OCI-LY7 (cell line): ENCODE results near the gene RPS6KA2. TPM values are rescaled to one million over a fixed set of nuclear protein-coding genes. Genes with fewer than 3 reads are reported as not detected.

Experiments
- BruUV-seq: library from RNA; stranded (reverse); fragments of 400-500 nt; replicated peaks from 2 replicates; lab custom pipeline; 2021; lab: Mats Ljungman, UMichigan
- CTCF ChIA-PET: fragments of 300-600 bp; sonication (Branson Sonifier 250); formaldehyde crosslinking; loops from one replicate; lab custom pipeline; 2022; ENCODE audit warnings: antibody characterized with exemption; ENCODE audit not compliant: unreplicated experiment; lab: Charles Lee
- POLR2A ChIA-PET: fragments of 300-600 bp; sonication (Branson Sonifier 250); formaldehyde crosslinking; loops from one replicate; lab custom pipeline; 2022; ENCODE audit warnings: antibody characterized with exemption; lab: Charles Lee
- DNase-seq: peaks from one replicate; pipeline ENCODE4 v3.0.0-alpha.2; 2015; ENCODE audit warnings: low spot score
- H2AFZ ChIP-seq: fragments of 200-600 bp; sonication (generic), shearing (Covaris generic); 2 replicates; pipeline ENCODE4 v1.6.1; 2014; ENCODE audit warnings: mild to moderate bottlenecking, antibody characterized with exemption, low read length, moderate library complexity
- H3K27ac ChIP-seq: fragments of 200-600 bp; sonication (generic); 2 replicates; pipeline ENCODE4 v1.5.1; 2014; ENCODE audit warnings: mixed run types, low read depth, mild to moderate bottlenecking, moderate library complexity, low read length, inconsistent platforms; ENCODE audit not compliant: poor library complexity, severe bottlenecking
- H3K36me3 ChIP-seq: fragments of 200-600 bp; sonication (generic); 2 replicates; pipeline ENCODE4 v1.6.1; 2014; ENCODE audit warnings: mild to moderate bottlenecking, antibody characterized with exemption, low read length, moderate library complexity, mixed read lengths; ENCODE audit not compliant: insufficient read depth
- H3K4me1 ChIP-seq: fragments of 200-600 bp; sonication (generic); 2 replicates; pipeline ENCODE4 v1.5.1; 2014; ENCODE audit warnings: mild to moderate bottlenecking, low read length; ENCODE audit not compliant: insufficient read depth, poor library complexity, severe bottlenecking
- H3K4me2 ChIP-seq: fragments of 200-600 bp; sonication (generic); 2 replicates; pipeline ENCODE4 v1.6.1; 2014; ENCODE audit warnings: mild to moderate bottlenecking, low read length
- H3K4me3 ChIP-seq: fragments of 200-600 bp; sonication (generic); 2 replicates; pipeline ENCODE4 v1.5.1; 2014; ENCODE audit warnings: mild to moderate bottlenecking, low read depth, low read length; ENCODE audit not compliant: poor library complexity, severe bottlenecking
- H3K79me2 ChIP-seq: fragments of 200-600 bp; sonication (generic); 2 replicates; pipeline ENCODE4 v1.6.1; 2016; ENCODE audit warnings: low read depth, mild to moderate bottlenecking, low read length, moderate library complexity, mixed read lengths; ENCODE audit not compliant: insufficient read depth
- H3K9me2 ChIP-seq: fragments of 200-600 bp; sonication (generic); 2 replicates; pipeline ENCODE4 v1.6.1; 2016; ENCODE audit warnings: mild to moderate bottlenecking, low read length, mixed read lengths; ENCODE audit not compliant: insufficient read depth
- H3K9me3 ChIP-seq: fragments of 200-600 bp; sonication (generic); 2 replicates; pipeline ENCODE4 v1.6.1; 2014; ENCODE audit warnings: mild to moderate bottlenecking, mixed run types, low read length, mixed read lengths
- H4K20me1 ChIP-seq: fragments of 200-600 bp; sonication (generic); 2 replicates; pipeline ENCODE4 v1.6.1; 2014; ENCODE audit warnings: mild to moderate bottlenecking, antibody characterized with exemption, low read length, moderate library complexity, mixed read lengths; ENCODE audit not compliant: insufficient read depth
- CTCF ChIP-seq: fragments of 200-600 bp; sonication (generic); conservative IDR thresholded peaks from 2 replicates; pipeline ENCODE4 v1.5.1; 2014; ENCODE audit warnings: mild to moderate bottlenecking, antibody characterized with exemption, low read length, moderate library complexity, mixed read lengths
- EZH2phosphoT487 ChIP-seq: fragments of 200-600 bp; sonication (generic); IDR thresholded peaks from 2 replicates; pipeline ENCODE4 v1.6.1; 2018; ENCODE audit warnings: low read depth, borderline replicate concordance, mild to moderate bottlenecking, mixed run types, antibody characterized with exemption, low read length, moderate library complexity, mixed read lengths
- intact Hi-C: fragments of 100-400 bp; cut with micrococcal nuclease; formaldehyde crosslinking; loops from one replicate; pipeline ENCODE4 v1.10.0; 2022; ENCODE audit not compliant: unreplicated experiment
- total RNA-seq, 2 experiments: library from RNA; depleted of rRNA in 1 of 2; stranded (reverse); fragments of >200 nt in 1 of 2; shearing (Covaris generic) in 1 of 2; gene quantifications; 2 replicates each; pipeline ENCODE4 v1.2.3, GENCODE V29; 2014 to 2022

The RPS6KA2 gene
- total RNA-seq, 2 experiments from 2014 or later: 0.69 to 1.9 TPM

GRCh38 chr6:166586424-166587156 lies 40.5 kb downstream of the RPS6KA2 start, which contains the start of gene RAMACL:
TSS of gene RAMACL (minus strand) at chr6:166586678. CDS start at chr6:166586477, 201 bp downstream.
- Histone ChIP-seq H3K4me1 (peaks cover 35% of the 10 kb centered on the region), H4K20me1 (no peaks in the 10 kb centered on the region), H3K27ac (peak within 1 kb of the TSS; percentile 93), H2AFZ (peak within 1 kb of the TSS; percentile 42), H3K4me2 (peak within 1 kb of the TSS; percentile 79), H3K9me3 (no peaks in the 10 kb centered on the region), H3K4me3 (no peak within 1 kb of the TSS), H3K36me3 (no peaks in the 10 kb centered on the region), H3K9me2 (no peaks in the 10 kb centered on the region), H3K79me2 (no peaks in the 10 kb centered on the region)
- BruUV-seq: no TSS peak
- POLR2A ChIA-PET: interaction anchor here (0.5 kb wide), 1 partner anchor 196 kb away, joined by 3 read pairs; no protein-coding TSS in a partner anchor
- intact Hi-C loops: loop anchor here (5.0 kb wide), 1 partner anchor 124 kb away; no protein-coding TSS in a partner anchor
- DNase-seq: peak; percentile 88
- CTCF ChIA-PET: no interaction called here
- TF ChIP-seq EZH2phosphoT487 (no peak), CTCF (no peak)

- intact Hi-C loops: loop anchor here (5.0 kb wide), 1 partner anchor 123 kb away; no protein-coding TSS in a partner anchor
- Histone ChIP-seq H3K79me2 (no peaks in the 10 kb centered on the region), H3K9me3 (no peaks in the 10 kb centered on the region), H3K27ac (no peak overlapping the region), H3K4me3 (no peak overlapping the region), H3K9me2 (no peaks in the 10 kb centered on the region), H3K4me1 (peaks cover 32% of the 10 kb centered on the region), H3K36me3 (no peaks in the 10 kb centered on the region), H3K4me2 (no peak overlapping the region), H4K20me1 (no peaks in the 10 kb centered on the region), H2AFZ (no peak overlapping the region)
- no TSS peak for BruUV-seq
- no peak for DNase-seq
- ChIA-PET POLR2A (interaction anchor here (0.6 to 1.2 kb wide), 7 partner anchors 8 to 107 kb away, joined by 3 to 7 read pairs (median 3); partner anchors contain the start of gene RPS6KA2), CTCF (no interaction called here)
- TF ChIP-seq EZH2phosphoT487 (no peak), CTCF (no peak)
These were observed 42.1 kb downstream of the RPS6KA2 start for GRCh38 chr6:166584853-166585429.
